PC-9 (cell line): Measurements from ENCODE around the gene TENT4A. TPM values are rescaled to one million over a fixed set of nuclear protein-coding genes. Genes with fewer than 3 reads are reported as not detected.

Experiments used
- BruUV-seq: library from RNA; stranded (reverse); fragments of 400-500 nt; replicated peaks from 2 replicates; lab custom pipeline; 2021; lab: Mats Ljungman, UMichigan
- CTCF ChIA-PET: fragments of 300-600 bp; sonication (Branson Sonifier 250); formaldehyde crosslinking; loops from one replicate; lab custom pipeline; 2022; ENCODE audit warnings: antibody characterized with exemption; lab: Charles Lee
- POLR2A ChIA-PET: fragments of 300-600 bp; sonication (Branson Sonifier 250); formaldehyde crosslinking; loops from one replicate; lab custom pipeline; 2022; ENCODE audit warnings: antibody characterized with exemption; ENCODE audit not compliant: unreplicated experiment; lab: Charles Lee
- DNase-seq, 2 experiments: peaks; one replicate each; pipeline versions ENCODE4 v3.0.0 to v3.0.0-alpha.2; 2015 to 2022; ENCODE audit warnings: mixed read lengths in 1 of 2
- H2AFZ ChIP-seq: fragments of 200-600 bp; sonication (generic); 2 replicates; pipeline ENCODE4 v1.8.1; 2017; ENCODE audit warnings: antibody characterized with exemption
- H3F3A ChIP-seq: fragments of 200-600 bp; sonication (generic); 2 replicates; pipeline ENCODE4 v1.8.1; 2017; ENCODE audit warnings: antibody characterized with exemption, mild to moderate bottlenecking, low read depth; ENCODE audit not compliant: insufficient read depth
- H3K27ac ChIP-seq: fragments of 200-600 bp; sonication (generic); 2 replicates; pipeline ENCODE4 v1.6.1; 2016; ENCODE audit warnings: mixed run types
- H3K27me3 ChIP-seq: fragments of 200-600 bp; sonication (generic); 2 replicates; pipeline ENCODE4 v1.6.1; 2016; ENCODE audit warnings: low read depth, mixed run types; ENCODE audit not compliant: insufficient read depth
- H3K36me3 ChIP-seq: fragments of 200-600 bp; sonication (generic); 2 replicates; pipeline ENCODE4 v1.6.1; 2016; ENCODE audit warnings: low read depth, mixed run types
- H3K4me1 ChIP-seq: fragments of 200-600 bp; sonication (generic); replicated peaks from 2 replicates; pipeline ENCODE4 v1.6.1; 2016; ENCODE audit warnings: mixed run types; ENCODE audit not compliant: insufficient read depth
- H3K4me2 ChIP-seq: fragments of 200-600 bp; sonication (generic); 2 replicates; pipeline ENCODE4 v1.6.1; 2017; ENCODE audit warnings: mixed run types
- H3K4me3 ChIP-seq: fragments of 200-600 bp; sonication (generic); 2 replicates; pipeline ENCODE4 v1.6.1; 2016; ENCODE audit warnings: mixed run types
- H3K79me2 ChIP-seq: fragments of 200-600 bp; sonication (generic); 2 replicates; pipeline ENCODE4 v1.6.1; 2017; ENCODE audit warnings: low read depth, mixed run types
- H3K9me2 ChIP-seq: fragments of 200-600 bp; sonication (generic); 2 replicates; pipeline ENCODE4 v1.8.1; 2017; ENCODE audit warnings: mild to moderate bottlenecking; ENCODE audit not compliant: insufficient read depth
- H3K9me3 ChIP-seq: fragments of 200-600 bp; sonication (generic); 2 replicates; pipeline ENCODE4 v1.8.1; 2016; ENCODE audit warnings: low read depth; ENCODE audit not compliant: insufficient read depth
- H4K20me1 ChIP-seq: fragments of 200-600 bp; sonication (generic); 2 replicates; pipeline ENCODE4 v1.8.1; 2017; ENCODE audit not compliant: insufficient read depth
- CTCF ChIP-seq: fragments of 200-600 bp; sonication (generic); conservative IDR thresholded peaks from 2 replicates; pipeline ENCODE4 v1.6.1; 2017; ENCODE audit warnings: mixed run types, antibody characterized with exemption, mild to moderate bottlenecking, moderate library complexity
- EZH2 ChIP-seq: fragments of 200-600 bp; sonication (generic); IDR thresholded peaks from 2 replicates; pipeline ENCODE4 v1.8.0; 2017; ENCODE audit warnings: antibody characterized with exemption, low read depth
- intact Hi-C: fragments of 100-400 bp; cut with micrococcal nuclease; formaldehyde crosslinking; loops from one replicate; pipeline ENCODE4 v1.10.0; 2022; ENCODE audit not compliant: unreplicated experiment
- total RNA-seq: library from RNA; stranded (reverse); gene quantifications from 2 replicates; pipeline ENCODE4 v1.2.3, GENCODE V29; 2021

The TENT4A gene
- total RNA-seq, 1 experiment from 2014 or later: 84.8 TPM

GRCh38 chr5:6786786-6787495 is 73.7 kb downstream of the TENT4A start:
- Histone ChIP-seq H2AFZ (no peak overlapping the region), H3K9me3 (no peaks in the 10 kb centered on the region), H3K4me3 (no peak overlapping the region), H4K20me1 (no peaks in the 10 kb centered on the region), H3K27ac (no peak overlapping the region), H3F3A (no peaks in the 10 kb centered on the region), H3K4me2 (no peak overlapping the region), H3K27me3 (no peaks in the 10 kb centered on the region), H3K4me1 (no peaks in the 10 kb centered on the region), H3K9me2 (no peaks in the 10 kb centered on the region), H3K36me3 (no peaks in the 10 kb centered on the region), H3K79me2 (no peaks in the 10 kb centered on the region)
- intact Hi-C loops: no loop called here
- TF ChIP-seq CTCF (no peak), EZH2 (no peak)
- CTCF ChIA-PET: no interaction called here
- POLR2A ChIA-PET: interaction anchor here (0.6 kb wide), 1 partner anchor 40 kb away, joined by 6 read pairs; no protein-coding TSS in a partner anchor
- no peak for DNase-seq
- no TSS peak for BruUV-seq

- no peak overlapping the region for H3K4me2 ChIP-seq
- no peak for TF ChIP-seq CTCF
- TF ChIP-seq EZH2: no peak
- H3K4me3 ChIP-seq: no peak overlapping the region
- no peak overlapping the region for H2AFZ ChIP-seq
- H3K9me3 ChIP-seq: no peaks in the 10 kb centered on the region
- no TSS peak for BruUV-seq
- no peaks in the 10 kb centered on the region for H3K27me3 ChIP-seq
- ChIA-PET POLR2A (no interaction called here), CTCF (no interaction called here)
- no peaks in the 10 kb centered on the region for H3K9me2 ChIP-seq
- H3K79me2 ChIP-seq: no peaks in the 10 kb centered on the region
- no peaks in the 10 kb centered on the region for H4K20me1 ChIP-seq
- H3K36me3 ChIP-seq: no peaks in the 10 kb centered on the region
- no peaks in the 10 kb centered on the region for H3K4me1 ChIP-seq
- H3F3A ChIP-seq: no peaks in the 10 kb centered on the region
- DNase-seq: peak in 1 of 2 experiments; percentile 9
- no peak overlapping the region for H3K27ac ChIP-seq
- intact Hi-C loops: no loop called here
Observed at GRCh38 chr5:6787941-6788340, 74.7 kb downstream of the TENT4A start.

GRCh38 chr5:6788439-6788838 is 75.2 kb downstream of the TENT4A start:
- H3F3A ChIP-seq: no peaks in the 10 kb centered on the region
- peak in 1 of 2 experiments; percentile 47 for DNase-seq
- H3K79me2 ChIP-seq: no peaks in the 10 kb centered on the region
- no peak overlapping the region for H3K4me3 ChIP-seq
- H3K4me2 ChIP-seq: no peak overlapping the region
- POLR2A ChIA-PET: no interaction called here
- TF ChIP-seq CTCF (no peak), EZH2 (no peak)
- H3K27ac ChIP-seq: no peak overlapping the region
- H3K9me2 ChIP-seq: no peaks in the 10 kb centered on the region
- no peaks in the 10 kb centered on the region for H3K27me3 ChIP-seq
- intact Hi-C loops: no loop called here
- CTCF ChIA-PET: no interaction called here
- no peaks in the 10 kb centered on the region for H3K4me1 ChIP-seq
- BruUV-seq: no TSS peak
- no peaks in the 10 kb centered on the region for H4K20me1 ChIP-seq
- no peaks in the 10 kb centered on the region for H3K9me3 ChIP-seq
- H2AFZ ChIP-seq: no peak overlapping the region
- no peaks in the 10 kb centered on the region for H3K36me3 ChIP-seq
